ENCODE data around the gene RRP1.

The RRP1 gene

GRCh38 chr21:43778469-43779335, 10.7 kb upstream of the RRP1 start:
- DNase-seq = no peak

DNA sequence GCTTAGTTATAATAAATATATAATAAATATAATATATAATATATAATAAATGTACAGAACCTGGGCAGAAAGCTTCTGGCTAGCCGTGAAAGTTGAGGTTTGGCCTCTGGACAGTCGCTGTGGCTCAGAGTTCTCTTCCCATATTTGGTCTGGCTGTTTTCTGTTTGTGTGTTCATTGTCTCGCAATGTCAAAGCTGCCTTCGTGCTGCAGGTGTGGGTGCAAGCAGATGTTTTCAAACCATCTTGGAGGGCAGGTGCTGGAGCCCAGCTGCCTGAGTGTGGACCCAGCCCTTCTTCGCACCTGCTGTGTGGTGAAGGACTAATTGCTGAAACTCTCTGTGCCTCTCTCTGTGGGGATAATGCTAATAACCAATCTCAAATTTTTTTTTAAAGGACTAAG, 9.7 kb upstream of the RRP1 start:
- no peak for DNase-seq

DNA sequence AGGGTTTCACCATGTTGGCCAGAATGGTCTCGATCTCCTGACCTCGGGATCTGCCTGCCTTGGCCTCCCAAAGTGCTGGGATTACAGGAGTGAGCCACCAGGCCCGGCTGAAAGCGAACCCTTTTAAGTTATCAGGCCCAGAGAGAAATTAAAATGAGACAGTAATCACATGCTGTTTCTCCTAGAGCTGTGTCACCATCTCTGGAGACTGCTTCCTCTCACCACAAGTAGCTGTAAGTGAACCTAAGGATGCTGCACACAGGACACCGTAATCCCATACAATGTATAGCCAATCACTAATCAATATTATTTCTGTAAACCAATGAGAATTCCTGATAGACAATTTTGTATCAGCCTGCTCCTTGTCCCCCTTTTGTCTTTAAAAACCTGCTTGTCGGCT, 7.5 kb upstream of the RRP1 start:
- no peak for DNase-seq

DNA sequence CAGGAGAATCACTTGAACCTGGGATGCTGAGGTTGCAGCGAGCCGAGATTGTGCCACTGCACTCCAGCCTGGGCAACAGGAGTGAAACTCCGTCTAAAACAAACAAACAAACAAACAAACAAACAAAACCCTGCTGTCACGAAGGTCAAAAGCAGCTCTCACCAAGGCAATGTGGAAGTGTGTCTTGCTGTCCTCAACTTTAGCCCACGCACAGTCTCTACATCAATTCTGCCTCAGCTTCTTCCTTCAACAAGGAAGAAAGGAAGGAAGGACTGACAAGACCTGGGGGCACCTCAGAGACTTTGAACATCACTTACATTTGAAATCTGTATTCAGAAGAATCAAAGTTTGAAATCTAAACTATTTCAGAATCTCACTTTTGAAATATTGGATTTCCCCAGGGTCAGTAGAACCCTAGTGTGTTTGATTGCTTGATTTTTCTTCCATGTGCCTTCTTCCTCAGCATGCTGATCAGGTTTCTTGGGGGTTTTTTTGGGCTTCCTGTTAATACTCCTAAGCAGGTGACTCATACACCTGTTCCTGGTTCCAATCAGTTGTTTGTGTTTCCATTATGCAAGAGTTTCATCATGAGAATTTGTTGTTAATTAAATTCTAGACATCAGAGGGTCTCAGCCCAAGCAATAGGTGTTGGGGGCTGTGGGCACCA, 6.8 kb upstream of the RRP1 start:
- DNase-seq = no peak

DNA sequence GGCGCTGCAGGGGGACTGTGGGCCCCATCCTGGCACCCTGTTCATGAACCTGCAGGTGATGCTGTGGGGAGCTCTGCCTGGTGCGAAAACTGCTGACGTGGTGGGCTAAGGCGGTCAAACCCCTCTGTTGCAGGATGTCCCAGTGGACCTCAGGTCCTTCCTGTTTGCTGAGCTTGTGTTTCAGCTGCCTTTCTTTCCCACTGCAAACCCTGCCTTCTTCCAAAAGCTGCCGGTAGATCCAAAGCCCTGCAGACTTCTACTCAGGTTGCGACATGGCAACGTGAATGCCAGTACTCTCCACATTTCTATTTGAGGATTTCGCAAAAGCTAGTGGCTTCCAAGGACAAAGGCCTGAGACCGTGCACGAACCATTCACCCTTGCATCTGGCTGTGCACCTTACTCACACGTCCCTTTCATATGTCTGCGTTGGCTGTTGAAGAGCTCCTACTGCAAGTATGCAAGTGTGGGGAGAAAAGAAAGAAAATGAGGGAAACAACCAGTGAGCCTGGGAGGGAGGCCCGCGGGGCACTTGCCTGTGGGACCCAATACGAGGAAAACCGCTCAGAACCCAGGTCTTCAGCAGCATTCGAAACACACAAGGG, 6.2 kb upstream of the RRP1 start:
- no peak for DNase-seq

- no peak for DNase-seq
Measured at GRCh38 chr21:43785134-43785533, 4.2 kb upstream of the RRP1 start.

- DNase-seq = no peak
Measured at GRCh38 chr21:43786300-43786806, 3.0 kb upstream of the RRP1 start.

DNA sequence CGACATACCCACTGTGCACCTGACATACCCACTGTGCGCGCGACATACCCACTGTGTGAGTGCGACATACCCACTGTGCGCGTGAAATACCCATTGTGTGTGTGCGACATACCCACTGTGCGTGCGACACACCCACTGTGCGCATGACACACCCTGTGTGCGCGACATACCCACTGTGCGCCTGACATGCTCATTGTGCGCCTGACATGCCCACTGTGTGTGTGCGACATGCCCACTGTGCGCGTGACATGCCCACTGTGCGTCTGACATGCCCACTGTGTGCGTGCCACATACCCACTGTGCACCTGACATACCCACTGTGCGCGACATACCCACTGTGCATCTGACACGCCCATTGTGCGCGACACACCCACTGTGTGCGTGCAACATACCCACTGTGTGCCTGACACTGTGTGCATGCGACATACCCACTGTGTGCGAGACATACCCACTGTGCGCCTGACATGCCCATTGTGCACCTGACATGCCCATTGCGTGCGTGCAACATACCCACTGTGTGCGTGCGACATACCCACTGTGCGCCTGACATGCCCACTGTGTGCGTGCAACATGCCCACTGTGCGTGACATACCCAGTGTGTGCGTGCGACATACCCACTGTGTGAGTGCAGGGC, 2.5 kb upstream of the RRP1 start:
- no peak for DNase-seq

DNA sequence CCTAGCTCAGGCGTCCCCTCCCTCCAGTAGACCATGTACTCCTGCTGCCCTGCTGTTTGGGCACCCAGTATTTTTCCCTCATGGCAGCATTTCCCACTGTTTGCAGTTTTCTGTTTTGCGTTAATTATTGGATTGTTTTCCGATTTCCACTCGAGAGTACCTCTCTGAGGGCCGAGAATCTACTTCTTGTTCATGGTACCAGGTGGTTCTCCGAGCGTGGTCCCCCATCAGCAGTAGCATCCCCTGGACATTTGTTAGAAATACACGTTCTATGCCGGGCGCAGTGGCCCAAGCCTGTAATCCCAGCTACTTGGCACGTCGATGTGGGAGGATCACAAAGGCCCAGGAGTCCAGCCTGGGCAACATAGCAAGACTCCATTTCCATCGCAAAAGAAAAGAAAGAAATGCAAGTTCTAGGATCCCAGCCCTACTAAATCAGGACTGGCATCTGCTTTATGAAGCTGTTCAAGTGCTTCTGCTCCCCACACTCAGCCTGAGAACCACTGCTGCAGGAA, 690 bp downstream of the RRP1 start:
- DNase-seq = no peak

DNA sequence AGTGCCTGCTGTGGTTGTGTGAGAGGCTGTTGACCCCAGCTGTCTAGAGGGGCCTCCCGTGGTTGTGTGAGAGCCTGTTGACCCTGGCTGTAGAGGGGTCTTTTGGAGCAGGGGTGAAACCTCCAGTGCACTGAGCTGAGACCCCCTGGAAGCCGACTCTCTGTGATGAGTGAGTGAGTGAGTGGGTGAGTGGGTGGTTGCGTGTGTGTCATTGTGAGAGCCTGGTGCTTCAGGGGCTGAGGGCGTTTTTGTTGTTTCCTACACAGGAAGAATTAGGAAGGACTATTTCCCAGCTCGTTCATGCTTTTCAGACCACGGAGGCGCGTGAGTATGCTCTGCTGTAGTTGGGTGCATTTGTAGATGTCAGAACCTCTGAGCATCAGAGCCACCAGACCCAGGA, 3.0 kb downstream of the RRP1 start:
- DNase-seq = no peak

- DNase-seq = no peak
Measured at GRCh38 chr21:43793243-43793642, 3.9 kb downstream of the RRP1 start.

DNA sequence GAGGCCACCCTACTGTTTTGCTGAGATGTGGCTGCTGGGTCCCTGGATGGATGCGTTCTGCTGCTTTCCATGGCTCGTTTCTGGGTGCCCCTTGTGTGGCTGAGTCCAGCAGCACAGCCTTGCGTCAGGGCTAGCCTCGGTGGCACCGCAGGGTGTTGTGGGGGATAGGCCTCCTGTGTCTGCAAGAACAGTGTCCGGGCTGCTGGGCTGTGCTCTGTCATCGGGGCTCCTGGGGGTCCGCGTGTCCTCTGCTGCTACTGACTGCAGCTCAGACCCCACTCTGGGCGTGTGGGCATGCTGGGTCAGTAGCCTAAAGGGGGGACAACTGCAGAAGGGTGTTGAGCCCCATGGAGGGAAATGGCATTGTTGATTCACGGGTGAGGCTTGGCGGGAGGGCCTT, 4.9 kb downstream of the RRP1 start:
- no peak for DNase-seq

DNA sequence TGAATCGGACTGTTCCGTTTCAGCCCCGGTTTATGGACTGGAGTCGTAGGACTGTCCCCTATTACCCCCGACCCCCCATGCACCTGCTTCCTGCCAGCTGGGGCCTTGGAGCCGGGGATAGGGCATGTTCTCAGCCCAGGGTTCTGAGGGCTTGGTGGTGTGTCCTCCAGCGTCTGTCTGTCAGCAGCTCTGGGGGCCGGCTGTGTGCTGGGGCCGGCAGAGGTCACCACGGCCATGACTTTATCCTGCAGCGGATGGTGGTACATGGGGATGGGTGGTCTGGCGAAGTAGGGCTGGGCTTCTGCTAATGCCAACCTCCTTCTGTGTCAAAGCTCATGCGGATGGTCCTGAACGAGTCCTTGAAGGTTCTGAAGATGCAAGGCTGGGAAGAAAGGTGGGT, 5.5 kb downstream of the RRP1 start:
- DNase-seq = no peak

DNA sequence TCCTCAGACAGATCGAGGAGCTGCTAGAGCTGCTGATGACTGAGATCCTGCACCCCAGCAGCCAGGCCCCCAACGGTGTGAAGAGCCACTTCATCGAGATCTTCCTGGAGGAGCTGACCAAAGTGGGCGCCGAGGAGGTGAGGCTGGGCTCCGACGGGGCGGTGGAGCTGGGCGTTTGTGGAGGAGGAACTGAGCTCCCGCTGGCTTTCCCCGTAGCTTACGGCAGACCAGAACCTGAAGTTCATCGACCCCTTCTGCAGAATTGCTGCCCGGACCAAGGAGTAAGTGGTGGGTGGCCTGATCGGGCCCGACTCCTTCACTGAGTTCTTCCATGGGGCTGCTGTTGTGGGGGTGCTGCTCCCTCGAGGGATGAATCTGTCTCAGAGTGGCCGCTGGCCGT, 8.0 kb downstream of the RRP1 start:
- no peak for DNase-seq

- no peak for DNase-seq
Measured at GRCh38 chr21:43797925-43798715, 8.7 kb downstream of the RRP1 start.

- DNase-seq = no peak
Measured at GRCh38 chr21:43799301-43799840, 10.0 kb downstream of the RRP1 start.

GRCh38 chr21:43800124-43800523, 10.7 kb downstream of the RRP1 start:
- no peak for DNase-seq

DNA sequence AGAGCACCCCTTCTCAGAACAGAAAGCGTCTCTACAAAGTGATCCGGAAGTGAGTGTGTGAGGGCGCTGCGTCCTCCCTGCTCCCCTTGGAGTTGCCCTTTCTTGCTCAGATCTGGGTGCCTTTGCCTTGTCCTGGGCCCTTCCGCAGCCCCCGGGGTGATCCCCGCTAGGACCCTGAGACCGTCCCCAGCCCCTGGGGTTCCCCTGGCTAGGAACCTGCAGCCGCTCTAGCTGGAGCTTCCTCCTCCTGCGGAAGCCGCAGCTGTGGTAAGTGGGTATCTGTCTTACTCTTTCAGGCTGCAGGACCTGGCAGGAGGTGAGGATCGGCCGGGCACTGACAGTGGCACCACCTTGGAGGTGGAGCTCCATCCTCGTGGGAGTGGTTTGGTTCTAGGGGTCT, 11.2 kb downstream of the RRP1 start:
- DNase-seq = no peak

DNA sequence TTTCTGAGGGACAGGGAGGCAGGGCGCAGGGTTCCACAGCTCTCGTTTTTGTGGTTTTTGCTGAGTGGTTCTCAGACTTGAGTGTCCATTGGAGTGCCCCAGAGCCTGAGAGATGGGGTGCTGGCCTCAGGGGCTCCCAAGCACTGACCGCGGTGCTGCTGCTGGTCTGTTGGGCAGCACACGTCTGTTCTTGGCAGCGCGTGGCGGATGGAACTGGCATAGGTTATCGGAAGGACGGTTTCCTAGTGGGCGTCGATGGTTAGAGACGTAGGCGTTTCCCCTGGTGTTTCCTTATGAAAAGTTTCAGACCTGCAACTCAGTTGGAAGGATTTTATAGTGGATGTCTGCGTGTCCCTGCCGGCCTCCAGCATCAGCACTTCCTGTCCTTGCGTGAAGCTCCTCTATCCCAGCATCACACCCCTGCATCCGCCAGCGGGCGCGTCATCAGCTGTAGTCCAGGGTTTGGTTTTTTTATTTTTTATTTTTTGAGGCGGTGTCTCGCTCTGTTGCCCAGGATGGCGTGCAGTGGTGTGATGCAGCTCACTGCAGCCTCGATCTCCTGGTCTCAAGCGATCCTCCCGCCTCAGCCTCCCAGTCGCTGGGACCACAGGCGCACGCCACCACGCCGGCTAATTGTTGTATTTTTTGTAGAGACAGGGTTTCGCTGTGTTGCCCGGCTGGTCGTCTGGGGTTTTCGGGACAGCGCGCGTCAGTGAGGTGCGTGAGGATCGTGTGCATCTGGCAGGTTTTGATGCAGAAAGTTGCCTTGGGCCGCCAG, 11.8 kb downstream of the RRP1 start:
- no peak for DNase-seq

DNA sequence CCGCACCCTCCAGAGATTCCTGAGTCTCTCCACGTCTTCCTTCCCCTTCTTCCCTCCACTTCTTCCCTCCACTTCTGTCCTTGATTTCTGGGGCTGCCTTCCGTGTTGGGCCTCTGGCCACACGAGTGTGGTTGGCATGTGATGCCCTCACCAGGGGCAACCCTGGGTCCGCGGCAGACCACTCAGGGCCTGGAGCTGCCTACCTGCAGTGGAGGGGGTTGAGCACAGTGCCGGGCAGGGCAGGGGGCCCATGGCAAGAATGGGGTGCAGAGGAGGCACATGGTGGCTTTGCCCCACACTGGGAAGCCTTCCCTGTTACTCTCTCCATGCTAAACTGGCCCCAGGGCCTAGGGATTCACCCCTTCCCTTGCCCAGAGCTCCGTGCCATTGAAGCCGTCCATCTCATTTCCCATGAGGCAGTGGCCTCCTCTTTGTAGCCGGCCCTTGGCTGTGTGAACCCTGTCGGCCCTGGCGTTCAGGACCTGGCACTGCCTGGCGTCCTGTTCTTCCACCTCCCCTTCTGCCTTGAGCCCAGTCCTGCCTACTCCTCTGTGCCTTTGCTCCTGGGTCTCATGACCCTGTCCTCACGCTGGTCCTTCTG, 13.4 kb downstream of the RRP1 start:
- no peak for DNase-seq

Measured in femur (tissue), 1 donor.